ENCODE measurements around the gene CD34. TPM values are rescaled to one million over a fixed set of nuclear protein-coding genes. Genes with fewer than 3 reads are reported as not detected.

CD34 gene
- total RNA-seq, 1 donor, result 0.27 TPM

GRCh38 chr1:207954104-207954503, 43.2 kb upstream of the CD34 start:
- no peak for TF ChIP-seq CTCF (IDR thresholded peaks at IDR 0.05; ENCODE audit: insufficient read depth, low read length)
- DNase-seq (ENCODE audit: low read depth), result no peak
- H3K4me3 ChIP-seq (ENCODE audit: low read depth, low read length), result no peak overlapping the region

GRCh38 chr1:207952617-207953542, 42.0 kb upstream of the CD34 start:
- H3K4me3 ChIP-seq (ENCODE audit: low read depth, low read length), result no peak overlapping the region
- no peak for DNase-seq (ENCODE audit: low read depth)
- no peak for TF ChIP-seq CTCF (IDR thresholded peaks at IDR 0.05; ENCODE audit: insufficient read depth, low read length)

GRCh38 chr1:207951652-207952051, 40.7 kb upstream of the CD34 start:
- no peak overlapping the region for H3K4me3 ChIP-seq (ENCODE audit: low read depth, low read length)
- no peak for TF ChIP-seq CTCF (IDR thresholded peaks at IDR 0.05; ENCODE audit: insufficient read depth, low read length)
- no peak for DNase-seq (ENCODE audit: low read depth)

- TF ChIP-seq CTCF (IDR thresholded peaks at IDR 0.05; ENCODE audit: insufficient read depth, low read length), result no peak
- DNase-seq (ENCODE audit: low read depth), result no peak
- no peak overlapping the region for H3K4me3 ChIP-seq (ENCODE audit: low read depth, low read length)
Observed at GRCh38 chr1:207950750-207951149, 39.8 kb upstream of the CD34 start.

GRCh38 chr1:207949571-207950195, 38.8 kb upstream of the CD34 start:
- no peak overlapping the region for H3K4me3 ChIP-seq (ENCODE audit: low read depth, low read length)
- no peak for DNase-seq (ENCODE audit: low read depth)
- TF ChIP-seq CTCF (IDR thresholded peaks at IDR 0.05; ENCODE audit: insufficient read depth, low read length), result no peak

GRCh38 chr1:207948536-207949250, 37.8 kb upstream of the CD34 start:
- DNase-seq (ENCODE audit: low read depth), result no peak
- H3K4me3 ChIP-seq (ENCODE audit: low read depth, low read length), result no peak overlapping the region
- TF ChIP-seq CTCF (IDR thresholded peaks at IDR 0.05; ENCODE audit: insufficient read depth, low read length), result no peak
